WTC11 (cell line): ENCODE data around the gene NEUROD1. TPM values are rescaled to one million over a fixed set of nuclear protein-coding genes. Genes with fewer than 3 reads are reported as not detected.

ENCODE experiments used
- total RNA-seq: library from RNA; stranded (reverse); gene quantifications from 3 replicates; pipeline ENCODE4 v1.2.3, GENCODE V29; 2021

The NEUROD1 gene
- total RNA-seq, 1 experiment from 2014 or later, result 0.07 TPM

Other genes with a start within 250 kb of the NEUROD1 start
- 2.0 to 3.0 TPM (median 2.7 TPM) in 3 replicates for gene ITGA4, start 223.1 kb downstream of the NEUROD1 start, total RNA-seq
- gene CERKL, start 23.4 kb downstream of the NEUROD1 start, total RNA-seq, result 0.14 to 0.24 TPM in 2 of 3 replicates, not detected in the other
- 12.4 to 19.4 TPM (median 17.2 TPM) in 3 replicates for gene ITPRID2, start 211.2 kb upstream of the NEUROD1 start, total RNA-seq